ENCODE results near the gene NEK6.

Gene NEK6

GRCh38 chr9:124370896-124371582, 113.3 kb downstream of the NEK6 start:
- no peaks in the 10 kb centered on the region for H3K4me1 ChIP-seq (ENCODE audit: insufficient read depth, low read length)
- no peak overlapping the region for H3K4me3 ChIP-seq (ENCODE audit: low read depth in 1 of 2, low read length in 2 of 2)
- no peaks in the 10 kb centered on the region for H3K27me3 ChIP-seq (ENCODE audit: control insufficient read depth in 1 of 2, insufficient read depth in 2 of 2, low read length in 2 of 2)
- no peak overlapping the region for H3K27ac ChIP-seq (ENCODE audit: low read depth, low read length)
- no peaks in the 10 kb centered on the region for H3K36me3 ChIP-seq (ENCODE audit: insufficient read depth, low read length)
- H3K9ac ChIP-seq (ENCODE audit: low read length): no peak overlapping the region
- no peaks in the 10 kb centered on the region for H3K9me3 ChIP-seq (ENCODE audit: low read length)

- Histone ChIP-seq H3K36me3 (ENCODE audit: insufficient read depth, low read length) (no peaks in the 10 kb centered on the region), H3K4me3 (ENCODE audit: low read depth in 1 of 2, low read length in 2 of 2) (no peak overlapping the region), H3K9ac (ENCODE audit: low read length) (no peak overlapping the region), H3K9me3 (ENCODE audit: low read length) (no peaks in the 10 kb centered on the region), H3K27ac (ENCODE audit: low read depth, low read length) (no peak overlapping the region), H3K4me1 (ENCODE audit: insufficient read depth, low read length) (no peaks in the 10 kb centered on the region), H3K27me3 (ENCODE audit: control insufficient read depth in 1 of 2, insufficient read depth in 2 of 2, low read length in 2 of 2) (no peaks in the 10 kb centered on the region)
Observed at GRCh38 chr9:124372038-124372437, 114.3 kb downstream of the NEK6 start.

- Histone ChIP-seq H3K27me3 (ENCODE audit: control insufficient read depth in 1 of 2, insufficient read depth in 2 of 2, low read length in 2 of 2) (no peaks in the 10 kb centered on the region), H3K4me1 (ENCODE audit: insufficient read depth, low read length) (peaks cover 9% of the 10 kb centered on the region)
Observed at GRCh38 chr9:124373386-124373785, 115.6 kb downstream of the NEK6 start.

GRCh38 chr9:124373851-124374250, 116.1 kb downstream of the NEK6 start:
- Histone ChIP-seq H3K9me3 (ENCODE audit: low read length) (no peaks in the 10 kb centered on the region), H3K9ac (ENCODE audit: low read length) (no peak overlapping the region), H3K4me3 (ENCODE audit: low read depth in 1 of 2, low read length in 2 of 2) (no peak overlapping the region), H3K4me1 (ENCODE audit: insufficient read depth, low read length) (peaks cover 13% of the 10 kb centered on the region), H3K27ac (ENCODE audit: low read depth, low read length) (no peak overlapping the region), H3K27me3 (ENCODE audit: control insufficient read depth in 1 of 2, insufficient read depth in 2 of 2, low read length in 2 of 2) (no peaks in the 10 kb centered on the region), H3K36me3 (ENCODE audit: insufficient read depth, low read length) (no peaks in the 10 kb centered on the region)

More at GRCh38 chr9:124373386-124373785, 115.6 kb downstream of the NEK6 start:
- no peak overlapping the region for H3K9ac ChIP-seq (ENCODE audit: low read length)
- H3K27ac ChIP-seq (ENCODE audit: low read depth, low read length): no peak overlapping the region
- H3K36me3 ChIP-seq (ENCODE audit: insufficient read depth, low read length): no peaks in the 10 kb centered on the region
- H3K9me3 ChIP-seq (ENCODE audit: low read length): no peaks in the 10 kb centered on the region
- H3K4me3 ChIP-seq (ENCODE audit: low read depth in 1 of 2, low read length in 2 of 2): no peak overlapping the region

DNA sequence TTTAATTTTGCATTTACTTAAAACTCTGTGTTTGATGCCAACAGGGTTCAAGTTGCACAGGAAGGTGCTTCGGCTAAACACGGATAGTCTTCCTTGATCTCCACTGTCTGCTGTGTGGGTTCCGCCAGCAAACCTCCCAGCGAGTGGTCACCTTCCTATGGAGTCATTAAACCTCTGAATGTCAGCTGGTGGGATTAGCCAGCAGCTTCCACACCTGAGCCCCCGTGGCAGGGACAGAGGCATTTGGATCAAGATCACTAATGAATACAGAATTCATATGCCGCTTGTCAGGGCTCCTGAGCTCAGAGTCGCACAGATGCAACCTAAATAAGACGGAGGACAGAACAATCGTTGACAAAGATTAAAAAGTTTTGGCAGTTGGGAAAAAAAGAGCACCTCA, 118.0 kb downstream of the NEK6 start:
- Histone ChIP-seq H3K9me3 (ENCODE audit: low read length) (no peaks in the 10 kb centered on the region), H3K27ac (ENCODE audit: low read depth, low read length) (no peak overlapping the region), H3K36me3 (ENCODE audit: insufficient read depth, low read length) (no peaks in the 10 kb centered on the region), H3K4me3 (ENCODE audit: low read depth in 1 of 2, low read length in 2 of 2) (no peak overlapping the region), H3K9ac (ENCODE audit: low read length) (no peak overlapping the region), H3K4me1 (ENCODE audit: insufficient read depth, low read length) (peaks cover 13% of the 10 kb centered on the region), H3K27me3 (ENCODE audit: control insufficient read depth in 1 of 2, insufficient read depth in 2 of 2, low read length in 2 of 2) (no peaks in the 10 kb centered on the region)

GRCh38 chr9:124376329-124376728, 118.6 kb downstream of the NEK6 start:
- Histone ChIP-seq H3K27me3 (ENCODE audit: control insufficient read depth in 1 of 2, insufficient read depth in 2 of 2, low read length in 2 of 2) (no peaks in the 10 kb centered on the region), H3K36me3 (ENCODE audit: insufficient read depth, low read length) (no peaks in the 10 kb centered on the region), H3K9me3 (ENCODE audit: low read length) (no peaks in the 10 kb centered on the region), H3K9ac (ENCODE audit: low read length) (no peak overlapping the region), H3K4me1 (ENCODE audit: insufficient read depth, low read length) (peaks cover 13% of the 10 kb centered on the region), H3K4me3 (ENCODE audit: low read depth in 1 of 2, low read length in 2 of 2) (no peak overlapping the region), H3K27ac (ENCODE audit: low read depth, low read length) (no peak overlapping the region)

GRCh38 chr9:124377551-124378406, 120.0 kb downstream of the NEK6 start:
- Histone ChIP-seq H3K9ac (ENCODE audit: low read length) (no peak overlapping the region), H3K4me1 (ENCODE audit: insufficient read depth, low read length) (peaks cover 13% of the 10 kb centered on the region), H3K4me3 (ENCODE audit: low read depth in 1 of 2, low read length in 2 of 2) (no peak overlapping the region), H3K27me3 (ENCODE audit: control insufficient read depth in 1 of 2, insufficient read depth in 2 of 2, low read length in 2 of 2) (no peaks in the 10 kb centered on the region), H3K36me3 (ENCODE audit: insufficient read depth, low read length) (peaks cover 3% of the 10 kb centered on the region), H3K9me3 (ENCODE audit: low read length) (no peaks in the 10 kb centered on the region), H3K27ac (ENCODE audit: low read depth, low read length) (no peak overlapping the region)

DNA sequence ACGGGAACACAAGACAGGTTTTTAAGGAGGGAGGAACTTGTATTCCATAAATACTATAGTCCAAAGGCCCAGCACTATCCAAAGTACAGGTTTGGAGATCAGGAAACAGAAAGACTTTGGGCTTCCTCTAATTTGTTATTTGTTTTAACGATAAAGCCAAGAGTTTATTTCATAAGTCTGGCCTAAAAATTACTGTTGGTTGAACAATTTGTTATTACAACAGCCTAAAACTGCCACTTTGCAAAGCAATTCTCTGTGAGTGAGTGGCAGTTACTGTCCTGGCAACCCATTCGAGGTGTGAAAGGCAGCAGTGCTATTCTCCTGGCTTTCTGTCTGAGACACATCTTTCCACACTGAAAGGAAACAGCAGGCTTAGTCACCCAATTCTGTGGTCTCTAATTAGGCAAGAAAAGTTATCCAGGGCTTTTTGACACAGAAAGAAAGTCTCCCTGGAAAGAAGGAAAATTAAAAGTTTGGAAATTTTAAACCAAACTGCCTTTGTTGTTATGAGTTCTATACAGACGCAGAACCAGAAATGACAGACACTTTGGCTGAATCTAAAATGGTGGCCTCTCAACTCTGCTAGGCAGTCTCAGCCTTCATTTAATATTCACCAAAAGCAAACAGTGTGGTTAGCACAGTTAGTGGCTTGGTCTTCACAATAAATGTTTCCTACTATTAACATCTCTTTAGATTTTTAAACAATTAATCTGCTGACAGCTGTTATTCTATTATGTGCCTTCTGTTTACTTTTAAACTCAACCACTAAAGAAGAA, 123.6 kb downstream of the NEK6 start:
- Histone ChIP-seq H3K4me1 (ENCODE audit: insufficient read depth, low read length) (peaks cover 16% of the 10 kb centered on the region), H3K27me3 (ENCODE audit: control insufficient read depth in 1 of 2, insufficient read depth in 2 of 2, low read length in 2 of 2) (no peaks in the 10 kb centered on the region), H3K36me3 (ENCODE audit: insufficient read depth, low read length) (peaks cover 19% of the 10 kb centered on the region), H3K4me3 (ENCODE audit: low read depth in 1 of 2, low read length in 2 of 2) (no peak overlapping the region), H3K9me3 (ENCODE audit: low read length) (no peaks in the 10 kb centered on the region), H3K9ac (ENCODE audit: low read length) (no peak overlapping the region), H3K27ac (ENCODE audit: low read depth, low read length) (no peak overlapping the region)

DNA sequence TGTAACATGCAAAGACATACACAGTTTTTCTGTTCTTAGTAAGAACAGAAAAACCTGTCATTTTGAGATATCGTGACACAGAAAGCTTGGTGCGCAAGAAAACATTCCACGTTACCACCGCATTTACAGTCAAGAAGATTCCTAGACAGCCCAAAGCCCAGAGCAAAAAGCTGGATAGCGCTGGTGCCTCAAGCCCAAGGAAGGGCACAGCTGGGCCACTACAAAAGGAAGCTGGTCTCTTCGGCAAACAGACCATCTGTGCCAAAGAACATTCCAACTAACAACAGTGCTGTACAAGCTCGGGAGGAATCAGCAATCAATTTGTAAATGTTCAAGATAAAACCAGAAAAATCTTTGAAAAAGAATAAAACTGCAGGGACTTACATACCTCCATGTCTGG, 126.5 kb downstream of the NEK6 start:
- Histone ChIP-seq H3K36me3 (ENCODE audit: insufficient read depth, low read length) (peaks cover 19% of the 10 kb centered on the region), H3K4me3 (ENCODE audit: low read depth in 1 of 2, low read length in 2 of 2) (no peak overlapping the region), H3K4me1 (ENCODE audit: insufficient read depth, low read length) (peaks cover 12% of the 10 kb centered on the region), H3K27ac (ENCODE audit: low read depth, low read length) (no peak overlapping the region), H3K9ac (ENCODE audit: low read length) (no peak overlapping the region), H3K9me3 (ENCODE audit: low read length) (no peaks in the 10 kb centered on the region), H3K27me3 (ENCODE audit: control insufficient read depth in 1 of 2, insufficient read depth in 2 of 2, low read length in 2 of 2) (no peaks in the 10 kb centered on the region)

DNA sequence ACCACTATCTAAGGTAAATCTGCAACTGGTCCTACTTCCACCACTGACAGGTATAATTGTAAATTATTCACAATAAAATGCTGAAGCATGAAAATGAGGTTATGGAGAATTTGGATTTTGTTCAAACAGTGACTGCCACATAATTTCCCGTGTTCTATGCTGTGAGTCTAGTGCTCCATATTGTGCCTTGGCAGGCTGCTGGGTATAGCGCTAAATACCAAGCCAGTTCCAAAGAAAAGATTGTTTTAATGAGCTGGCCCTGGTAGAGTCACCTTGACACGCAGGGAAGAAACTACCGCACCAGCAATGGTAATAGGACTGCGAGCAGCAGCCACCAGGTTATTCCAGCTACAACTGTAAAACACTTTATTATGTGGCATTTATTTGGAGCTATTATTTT, 127.1 kb downstream of the NEK6 start:
- Histone ChIP-seq H3K9me3 (ENCODE audit: low read length) (no peaks in the 10 kb centered on the region), H3K36me3 (ENCODE audit: insufficient read depth, low read length) (peaks cover 19% of the 10 kb centered on the region), H3K4me3 (ENCODE audit: low read depth in 1 of 2, low read length in 2 of 2) (no peak overlapping the region), H3K4me1 (ENCODE audit: insufficient read depth, low read length) (peaks cover 19% of the 10 kb centered on the region), H3K27me3 (ENCODE audit: control insufficient read depth in 1 of 2, insufficient read depth in 2 of 2, low read length in 2 of 2) (no peaks in the 10 kb centered on the region), H3K9ac (ENCODE audit: low read length) (no peak overlapping the region), H3K27ac (ENCODE audit: low read depth, low read length) (no peak overlapping the region)

DNA sequence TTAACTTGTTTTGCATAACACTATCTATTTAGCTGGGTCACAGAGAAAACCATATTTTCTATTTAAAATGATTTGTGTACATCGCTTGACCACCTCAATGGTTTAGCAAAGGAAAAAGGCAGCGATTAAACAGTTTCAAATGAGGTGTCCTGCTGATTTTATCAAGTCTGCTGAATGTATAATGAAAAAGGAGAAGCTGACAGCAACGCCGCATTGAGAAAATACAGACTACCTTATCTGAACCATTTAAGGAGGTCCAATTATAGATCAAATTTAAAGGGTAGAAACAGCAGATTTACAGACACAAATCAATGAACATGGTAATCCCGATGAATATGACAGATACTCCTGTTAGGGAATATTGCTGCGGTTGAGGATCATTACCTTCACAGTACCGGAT, 127.9 kb downstream of the NEK6 start:
- H3K36me3 ChIP-seq (ENCODE audit: insufficient read depth, low read length): peaks cover 19% of the 10 kb centered on the region
- H3K9me3 ChIP-seq (ENCODE audit: low read length): no peaks in the 10 kb centered on the region
- H3K4me3 ChIP-seq (ENCODE audit: low read depth in 1 of 2, low read length in 2 of 2): no peak overlapping the region
- no peak overlapping the region for H3K27ac ChIP-seq (ENCODE audit: low read depth, low read length)
- peaks cover 25% of the 10 kb centered on the region for H3K4me1 ChIP-seq (ENCODE audit: insufficient read depth, low read length)
- H3K27me3 ChIP-seq (ENCODE audit: control insufficient read depth in 1 of 2, insufficient read depth in 2 of 2, low read length in 2 of 2): no peaks in the 10 kb centered on the region
- no peak overlapping the region for H3K9ac ChIP-seq (ENCODE audit: low read length)
